IPS DF 6.9 (cell line): Measurements from ENCODE around the gene SLC35F4.

Experiments used
- DNase-seq: peaks from one replicate; pipeline ENCODE4 v3.0.0-alpha.2; 2013; ENCODE audit warnings: low read depth, low spot score
- H3K27ac ChIP-seq: one replicate; pipeline ENCODE4 v1.5.1; 2013; ENCODE audit warnings: low read length, control low read depth
- H3K27me3 ChIP-seq: 2 replicates; pipeline ENCODE4 v1.6.1; 2013; ENCODE audit warnings: mild to moderate bottlenecking, low read length; ENCODE audit not compliant: control insufficient read depth, insufficient read depth
- H3K36me3 ChIP-seq: 2 replicates; pipeline ENCODE4 v1.6.1; 2013; ENCODE audit warnings: low read length; ENCODE audit not compliant: control insufficient read depth, insufficient read depth
- H3K4me1 ChIP-seq: 2 replicates; pipeline ENCODE4 v1.6.1; 2013; ENCODE audit warnings: low read length; ENCODE audit not compliant: control insufficient read depth, insufficient read depth
- H3K4me3 ChIP-seq: 2 replicates; pipeline ENCODE4 v1.5.1; 2013; ENCODE audit warnings: mild to moderate bottlenecking, low read length
- H3K9me3 ChIP-seq: 2 replicates; pipeline ENCODE4 v1.6.1; 2013; ENCODE audit warnings: low read length, inconsistent platforms; ENCODE audit not compliant: control insufficient read depth, insufficient read depth
- WGBS: extraction: QIAGEN DNeasy Blood & Tissue Kit; methylation state at CpG from one replicate; pipeline ENCODE4 v1.1.7; 2013; ENCODE audit warnings: mixed read lengths, missing lambda C conversion rate; ENCODE audit not compliant: insufficient read length, insufficient coverage; 5-methylcytosine and 5-hydroxymethylcytosine counted together

The SLC35F4 gene

GRCh38 chr14:57851354-57851753 lies 14.5 kb downstream of the SLC35F4 start:
- H3K4me1 ChIP-seq = no peaks in the 10 kb centered on the region
- no peaks in the 10 kb centered on the region for H3K9me3 ChIP-seq
- H3K36me3 ChIP-seq = no peaks in the 10 kb centered on the region
- H3K27ac ChIP-seq = no peak overlapping the region
- DNase-seq = no peak
- no peak overlapping the region for H3K4me3 ChIP-seq
- no peaks in the 10 kb centered on the region for H3K27me3 ChIP-seq

DNA sequence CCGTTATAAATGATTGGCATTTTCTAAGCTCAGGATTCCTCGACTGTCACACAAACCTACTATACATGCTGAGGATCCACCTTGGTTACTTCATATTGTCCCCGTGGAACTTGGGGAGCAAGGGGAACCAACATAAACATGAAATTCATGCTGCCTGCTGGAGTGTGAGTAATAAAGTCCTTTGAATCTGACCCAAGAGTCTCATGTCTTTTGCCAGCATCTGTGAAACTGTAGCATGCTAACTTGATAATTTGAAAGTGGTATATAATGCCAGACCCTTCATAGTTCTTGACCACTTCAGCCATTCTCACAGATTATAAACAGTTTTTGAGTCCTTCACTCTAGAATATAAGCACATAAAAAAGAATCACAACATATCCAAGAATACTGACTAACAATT lies 17.1 kb downstream of the SLC35F4 start:
- WGBS = no CpG with 5 or more reads among the region's 3 CpGs
- Histone ChIP-seq H3K4me3 (no peak overlapping the region), H3K9me3 (no peaks in the 10 kb centered on the region), H3K4me1 (no peaks in the 10 kb centered on the region), H3K36me3 (no peaks in the 10 kb centered on the region), H3K27ac (no peak overlapping the region), H3K27me3 (no peaks in the 10 kb centered on the region)
- DNase-seq = no peak

DNA sequence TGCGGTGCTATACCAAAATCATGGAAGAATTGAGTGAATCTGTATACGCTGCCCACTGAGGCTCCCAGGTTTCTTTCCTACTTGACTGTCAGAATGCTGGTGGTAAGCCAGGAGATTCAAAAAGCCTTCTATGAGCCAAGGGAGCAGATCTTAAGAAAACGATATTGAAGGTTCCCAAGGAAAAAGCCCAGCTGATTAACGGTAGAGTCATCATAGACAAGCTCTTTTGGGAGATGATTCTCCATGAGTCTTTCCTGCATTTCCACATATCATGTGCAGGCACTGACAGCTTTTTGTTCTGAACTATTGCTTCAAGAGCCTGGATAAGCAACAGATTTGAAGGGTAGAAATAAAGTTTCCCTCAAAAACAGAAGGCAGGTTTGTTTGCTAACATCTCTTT lies 17.5 kb downstream of the SLC35F4 start:
- Histone ChIP-seq H3K4me1 (no peaks in the 10 kb centered on the region), H3K4me3 (no peak overlapping the region), H3K9me3 (no peaks in the 10 kb centered on the region), H3K36me3 (no peaks in the 10 kb centered on the region), H3K27me3 (no peaks in the 10 kb centered on the region), H3K27ac (no peak overlapping the region)
- DNase-seq = no peak
- no CpG with 5 or more reads among the region's 4 CpGs for WGBS

DNA sequence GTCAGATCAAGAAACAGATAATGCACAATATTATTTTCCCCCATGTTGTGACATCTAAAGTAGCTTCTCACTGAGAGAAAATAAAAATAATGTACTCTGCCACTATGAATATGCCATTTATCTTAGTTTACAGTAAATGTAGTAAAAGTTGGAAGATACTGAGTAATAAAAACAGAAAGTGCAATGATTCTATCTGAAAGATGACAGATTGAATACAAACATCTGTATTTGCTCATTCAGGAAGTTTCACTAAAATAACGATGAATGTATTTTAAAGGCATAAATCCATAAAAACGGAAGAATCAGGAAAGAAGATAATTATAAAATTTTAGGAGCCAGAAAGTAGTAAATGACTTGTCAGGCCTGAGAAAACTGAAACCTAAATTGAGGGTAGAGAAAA lies 18.2 kb downstream of the SLC35F4 start:
- no CpG with 5 or more reads among the region's 2 CpGs for WGBS
- Histone ChIP-seq H3K4me1 (no peaks in the 10 kb centered on the region), H3K36me3 (no peaks in the 10 kb centered on the region), H3K9me3 (no peaks in the 10 kb centered on the region), H3K27ac (no peak overlapping the region), H3K27me3 (no peaks in the 10 kb centered on the region), H3K4me3 (no peak overlapping the region)
- DNase-seq = no peak

DNA sequence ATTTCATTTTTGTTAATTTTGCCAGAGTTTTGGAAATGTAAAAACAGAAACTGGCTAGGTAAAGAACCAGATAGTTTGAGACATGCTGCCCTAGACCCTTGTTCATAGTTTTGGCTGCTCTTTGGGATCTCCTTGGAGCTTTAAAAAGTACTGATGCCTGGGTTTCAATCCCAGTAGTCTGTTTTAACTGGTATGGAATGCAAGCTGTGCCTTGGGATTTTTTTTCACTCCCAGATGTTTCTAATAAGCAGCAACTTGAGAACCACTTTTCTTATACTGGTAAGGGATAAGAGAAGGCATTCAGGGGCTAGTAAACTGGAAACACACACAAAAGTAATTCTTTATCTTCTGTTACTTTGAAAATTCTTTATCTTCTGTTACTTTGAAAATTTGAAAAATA lies 18.8 kb downstream of the SLC35F4 start:
- Histone ChIP-seq H3K4me3 (no peak overlapping the region), H3K27me3 (no peaks in the 10 kb centered on the region), H3K27ac (no peak overlapping the region), H3K36me3 (no peaks in the 10 kb centered on the region), H3K4me1 (no peaks in the 10 kb centered on the region), H3K9me3 (no peaks in the 10 kb centered on the region)
- DNase-seq = no peak

DNA sequence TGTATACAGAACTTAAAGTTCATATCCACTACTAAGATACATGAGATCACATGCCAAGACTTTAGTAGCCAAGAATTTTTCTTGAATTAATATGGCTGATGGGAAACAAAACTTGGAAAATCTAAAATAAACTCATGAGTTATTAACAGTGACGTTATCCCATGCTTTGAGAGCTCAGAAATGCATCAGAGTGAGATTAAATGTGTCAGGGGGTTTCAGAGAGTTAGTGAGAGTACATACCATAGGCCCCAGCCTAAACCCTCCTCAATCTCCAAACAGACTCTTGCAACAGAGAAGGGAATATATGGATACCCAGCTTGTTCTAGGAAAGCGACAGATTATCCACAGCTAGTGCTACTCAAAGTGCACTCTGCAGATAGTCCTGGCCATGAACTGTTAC lies 19.3 kb downstream of the SLC35F4 start:
- no peak overlapping the region for H3K4me3 ChIP-seq
- H3K9me3 ChIP-seq = no peaks in the 10 kb centered on the region
- DNase-seq = no peak
- H3K27me3 ChIP-seq = no peaks in the 10 kb centered on the region
- no CpG with 5 or more reads among the region's 2 CpGs for WGBS
- no peak overlapping the region for H3K27ac ChIP-seq
- H3K4me1 ChIP-seq = no peaks in the 10 kb centered on the region
- H3K36me3 ChIP-seq = no peaks in the 10 kb centered on the region

GRCh38 chr14:57845802-57846531 lies 19.9 kb downstream of the SLC35F4 start:
- DNase-seq = no peak
- no CpG with 5 or more reads among the region's 3 CpGs for WGBS

GRCh38 chr14:57845316-57845715 lies 20.6 kb downstream of the SLC35F4 start:
- H3K27me3 ChIP-seq = no peaks in the 10 kb centered on the region
- no peak for DNase-seq
- H3K4me1 ChIP-seq = no peaks in the 10 kb centered on the region
- H3K4me3 ChIP-seq = no peak overlapping the region
- WGBS = no CpG with 5 or more reads among the region's 3 CpGs
- H3K36me3 ChIP-seq = no peaks in the 10 kb centered on the region
- no peaks in the 10 kb centered on the region for H3K9me3 ChIP-seq
- no peak overlapping the region for H3K27ac ChIP-seq

More at GRCh38 chr14:57845802-57846531, 19.9 kb downstream of the SLC35F4 start:
- H3K27ac ChIP-seq = no peak overlapping the region
- H3K36me3 ChIP-seq = no peaks in the 10 kb centered on the region
- no peaks in the 10 kb centered on the region for H3K4me1 ChIP-seq
- H3K9me3 ChIP-seq = no peaks in the 10 kb centered on the region
- H3K4me3 ChIP-seq = no peak overlapping the region
- H3K27me3 ChIP-seq = no peaks in the 10 kb centered on the region

DNA sequence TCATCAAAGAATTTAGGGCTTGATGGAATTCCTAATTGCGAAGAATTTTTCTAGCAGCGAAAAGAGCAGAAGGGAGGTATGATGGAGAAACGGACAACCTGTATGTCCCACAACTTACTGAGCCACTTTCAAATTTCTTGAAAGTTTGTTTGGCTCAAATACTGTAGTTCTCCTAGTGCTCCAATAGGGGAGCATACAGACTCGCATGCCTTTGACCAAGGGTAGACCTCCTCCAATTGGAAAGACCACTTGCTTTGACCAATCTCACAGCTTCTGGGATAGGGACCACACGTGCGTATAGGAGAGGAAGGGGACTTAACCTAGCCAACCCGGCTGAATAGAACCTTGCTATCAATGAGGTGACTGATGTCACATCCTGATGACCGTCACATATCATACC lies 28.6 kb downstream of the SLC35F4 start:
- WGBS = no CpG with 5 or more reads among the region's 8 CpGs
- Histone ChIP-seq H3K27me3 (no peaks in the 10 kb centered on the region), H3K36me3 (no peaks in the 10 kb centered on the region), H3K4me1 (no peaks in the 10 kb centered on the region), H3K27ac (no peak overlapping the region), H3K9me3 (no peaks in the 10 kb centered on the region), H3K4me3 (no peak overlapping the region)
- no peak for DNase-seq

DNA sequence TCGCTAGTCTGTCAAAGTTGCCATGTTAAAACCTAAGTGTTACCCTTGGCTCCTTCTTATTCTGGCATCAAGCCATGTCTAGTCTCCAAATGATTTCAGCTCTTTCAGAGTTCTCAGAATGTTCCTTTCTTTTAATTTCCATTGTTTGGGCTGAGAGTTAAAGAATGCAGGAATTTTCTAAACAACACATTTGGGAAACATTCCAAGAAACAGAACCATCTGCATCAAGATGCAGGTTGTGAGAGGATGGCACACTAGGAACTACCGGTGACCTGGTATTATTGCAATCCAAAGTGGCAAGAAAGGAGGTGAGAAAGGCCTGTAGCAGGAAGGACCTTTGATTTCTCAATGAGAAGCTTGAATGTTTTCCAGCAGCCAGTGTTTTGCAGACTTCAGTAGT lies 30.1 kb downstream of the SLC35F4 start:
- Histone ChIP-seq H3K9me3 (no peaks in the 10 kb centered on the region), H3K27ac (no peak overlapping the region), H3K27me3 (no peaks in the 10 kb centered on the region), H3K36me3 (no peaks in the 10 kb centered on the region), H3K4me3 (no peak overlapping the region), H3K4me1 (no peaks in the 10 kb centered on the region)
- no CpG with 5 or more reads among the region's 2 CpGs for WGBS
- DNase-seq = no peak

GRCh38 chr14:57834961-57835360 lies 30.9 kb downstream of the SLC35F4 start:
- Histone ChIP-seq H3K4me3 (no peak overlapping the region), H3K36me3 (no peaks in the 10 kb centered on the region), H3K27ac (no peak overlapping the region), H3K4me1 (no peaks in the 10 kb centered on the region), H3K9me3 (no peaks in the 10 kb centered on the region), H3K27me3 (no peaks in the 10 kb centered on the region)
- WGBS = no CpG with 5 or more reads among the region's 3 CpGs
- no peak for DNase-seq
